Liver (tissue), 9 donors: Measurements from ENCODE around the gene ADAMTS16. TPM values are rescaled to one million over a fixed set of nuclear protein-coding genes. Genes with fewer than 3 reads are reported as not detected.

Experiments used
- DNase-seq: peaks from one replicate; pipeline ENCODE4 v3.0.0-alpha.2; 2017; ENCODE audit warnings: low spot score
- H3K27ac ChIP-seq, 2 donors: one replicate each; pipeline ENCODE4 v1.7.0; 2013; ENCODE audit warnings: inconsistent platforms in 2 of 2, low read length in 2 of 2, control low read depth in 1 of 2, low read depth in 1 of 2, mild to moderate bottlenecking in 1 of 2
- H3K27me3 ChIP-seq, 4 donors: one replicate each; pipeline versions ENCODE4 v1.6.1 to v1.7.0; 2013; ENCODE audit warnings: low read length in 3 of 4, inconsistent platforms in 1 of 4, mild to moderate bottlenecking in 1 of 4, moderate library complexity in 1 of 4; ENCODE audit not compliant: control insufficient read depth in 4 of 4, insufficient read depth in 4 of 4
- H3K36me3 ChIP-seq, 4 donors: one replicate each; pipeline versions ENCODE4 v1.6.1 to v1.7.0; 2013; ENCODE audit warnings: low read length in 3 of 4, mild to moderate bottlenecking in 3 of 4, low read depth in 1 of 4, moderate library complexity in 1 of 4; ENCODE audit not compliant: control insufficient read depth in 4 of 4, insufficient read depth in 3 of 4
- H3K4me1 ChIP-seq, 4 donors: one replicate each; pipeline versions ENCODE4 v1.6.1 to v1.7.0; 2013; ENCODE audit warnings: low read length in 3 of 4, mild to moderate bottlenecking in 3 of 4, moderate library complexity in 1 of 4; ENCODE audit not compliant: control insufficient read depth in 4 of 4, insufficient read depth in 4 of 4
- H3K4me3 ChIP-seq, 3 donors: one replicate each; pipeline versions ENCODE4 v1.6.1 to v1.7.0; 2013; ENCODE audit warnings: low read length in 3 of 3, control low read depth in 1 of 3, low read depth in 1 of 3, mild to moderate bottlenecking in 1 of 3
- H3K9ac ChIP-seq, 2 donors: one replicate each; pipeline ENCODE4 v1.7.0; 2013; ENCODE audit warnings: low read length in 2 of 2, mild to moderate bottlenecking in 2 of 2, moderate library complexity in 2 of 2, control low read depth in 1 of 2, low read depth in 1 of 2
- H3K9me3 ChIP-seq, 4 donors: one replicate each; pipeline versions ENCODE4 v1.6.1 to v1.7.0; 2013; ENCODE audit warnings: low read length in 3 of 4; ENCODE audit not compliant: control insufficient read depth in 4 of 4
- ATF3 ChIP-seq: IDR thresholded peaks from 2 replicates; pipeline ENCODE4 v1.6.1; 2016; ENCODE audit warnings: antibody characterized with exemption
- EGR1 ChIP-seq, 2 donors: IDR thresholded peaks; 2 replicates each; pipeline ENCODE4 v1.6.1; 2016 to 2018; ENCODE audit warnings: antibody characterized with exemption in 2 of 2, low read depth in 2 of 2
- GABPA ChIP-seq, 2 donors: IDR thresholded peaks in 1 of 2; conservative IDR thresholded peaks in 1 of 2; 2 replicates each; pipeline ENCODE4 v1.6.1; 2016; ENCODE audit warnings: antibody characterized with exemption in 2 of 2, mild to moderate bottlenecking in 1 of 2, moderate library complexity in 1 of 2
- HNF4A ChIP-seq, 2 donors: conservative IDR thresholded peaks; 2 replicates each; pipeline ENCODE4 v1.6.1; 2016; ENCODE audit warnings: antibody characterized with exemption in 2 of 2, mild to moderate bottlenecking in 2 of 2
- JUND ChIP-seq, 2 donors: IDR thresholded peaks; 2 replicates each; pipeline ENCODE4 v1.6.1; 2016; ENCODE audit warnings: antibody characterized with exemption in 2 of 2
- NR2F2 ChIP-seq: IDR thresholded peaks from 2 replicates; pipeline ENCODE4 v1.6.1; 2016; ENCODE audit warnings: antibody characterized with exemption
- RAD21 ChIP-seq, 2 donors: IDR thresholded peaks; 2 replicates each; pipeline ENCODE4 v1.6.1; 2016; ENCODE audit warnings: antibody characterized with exemption in 2 of 2, mild to moderate bottlenecking in 2 of 2
- REST ChIP-seq: IDR thresholded peaks from 2 replicates; pipeline ENCODE4 v1.6.1; 2016; ENCODE audit warnings: antibody characterized with exemption, mild to moderate bottlenecking
- RXRA ChIP-seq, 2 donors: IDR thresholded peaks; 2 replicates each; pipeline ENCODE4 v1.6.1; 2017 to 2018; ENCODE audit warnings: antibody characterized with exemption in 2 of 2, mild to moderate bottlenecking in 1 of 2
- SP1 ChIP-seq: IDR thresholded peaks from 2 replicates; pipeline ENCODE4 v1.6.1; 2018; ENCODE audit warnings: antibody characterized with exemption, mild to moderate bottlenecking
- TAF1 ChIP-seq: conservative IDR thresholded peaks from 2 replicates; pipeline ENCODE4 v1.6.1; 2016; ENCODE audit warnings: antibody characterized with exemption, mild to moderate bottlenecking
- YY1 ChIP-seq: IDR thresholded peaks from 2 replicates; pipeline ENCODE4 v1.6.1; 2016; ENCODE audit warnings: antibody characterized with exemption, mild to moderate bottlenecking
- ZBTB33 ChIP-seq: IDR thresholded peaks from 2 replicates; pipeline ENCODE4 v1.6.1; 2016; ENCODE audit warnings: antibody characterized with exemption
- whole genome bisulfite sequencing: extraction: QIAGEN DNeasy Blood & Tissue Kit; methylation state at CpG from one replicate; pipeline ENCODE4 v1.1.7; 2013; 5-methylcytosine and 5-hydroxymethylcytosine counted together
- polyA plus RNA-seq, 2 donors: library from polyadenylated mRNA; stranded (reverse) in 1 of 2; unstranded in 1 of 2; fragments of 200-250 nt in 1 of 2; fragments of >200 nt in 1 of 2; fragmentation: Nextera tagmentation in 1 of 2; extraction: Ambion mirVana in 1 of 2; gene quantifications; one replicate each; pipeline versions ENCODE4 v1.2.1 to v1.2.3, GENCODE V29; 2013 to 2015
- total RNA-seq, 2 donors: library from RNA; depleted of rRNA; stranded (reverse); fragments of >200 nt; gene quantifications; one replicate each; pipeline ENCODE4 v1.2.3, GENCODE V29; 2014
- TF ChIP-seq, protein P1 (sequence below): fragments of 150-350 bp; IDR thresholded peaks from 2 replicates; pipeline ENCODE4 v1.5.1; 2017; ENCODE audit warnings: improper control_type of control experiment, low read depth, low read length; ENCODE audit not compliant: missing input control
- TF ChIP-seq, protein P2 (sequence below): IDR thresholded peaks from 2 replicates; pipeline ENCODE4 v1.6.1; 2016; ENCODE audit warnings: antibody characterized with exemption
- donor health status: healthy.
- donor health status: healthy.
- donor health status: healthy.
- donor health status: healthy.
- donor health status: healthy.

Gene ADAMTS16
- total and polyA plus RNA-seq, 4 donors: under 0.01 to 0.84 TPM; not detected in 2

GRCh38 chr5:5266297-5266696 lies 126.2 kb downstream of the ADAMTS16 start (continued):
- TF ChIP-seq, protein P1, sequence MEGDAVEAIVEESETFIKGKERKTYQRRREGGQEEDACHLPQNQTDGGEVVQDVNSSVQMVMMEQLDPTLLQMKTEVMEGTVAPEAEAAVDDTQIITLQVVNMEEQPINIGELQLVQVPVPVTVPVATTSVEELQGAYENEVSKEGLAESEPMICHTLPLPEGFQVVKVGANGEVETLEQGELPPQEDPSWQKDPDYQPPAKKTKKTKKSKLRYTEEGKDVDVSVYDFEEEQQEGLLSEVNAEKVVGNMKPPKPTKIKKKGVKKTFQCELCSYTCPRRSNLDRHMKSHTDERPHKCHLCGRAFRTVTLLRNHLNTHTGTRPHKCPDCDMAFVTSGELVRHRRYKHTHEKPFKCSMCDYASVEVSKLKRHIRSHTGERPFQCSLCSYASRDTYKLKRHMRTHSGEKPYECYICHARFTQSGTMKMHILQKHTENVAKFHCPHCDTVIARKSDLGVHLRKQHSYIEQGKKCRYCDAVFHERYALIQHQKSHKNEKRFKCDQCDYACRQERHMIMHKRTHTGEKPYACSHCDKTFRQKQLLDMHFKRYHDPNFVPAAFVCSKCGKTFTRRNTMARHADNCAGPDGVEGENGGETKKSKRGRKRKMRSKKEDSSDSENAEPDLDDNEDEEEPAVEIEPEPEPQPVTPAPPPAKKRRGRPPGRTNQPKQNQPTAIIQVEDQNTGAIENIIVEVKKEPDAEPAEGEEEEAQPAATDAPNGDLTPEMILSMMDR: no peak
- no peak for TF ChIP-seq RAD21 (IDR thresholded peaks at IDR 0.05)

GRCh38 chr5:5270161-5270560 lies 130.0 kb downstream of the ADAMTS16 start:
- Histone ChIP-seq H3K9ac (no peak overlapping the region), H3K4me3 (no peak overlapping the region), H3K4me1 (peaks cover 0 to 3% (median 0%) of the 10 kb centered on the region in 4 donors), H3K27me3 (no peaks in the 10 kb centered on the region), H3K9me3 (no peaks in the 10 kb centered on the region), H3K27ac (no peak overlapping the region), H3K36me3 (no peaks in the 10 kb centered on the region)
- no peak for DNase-seq
- TF ChIP-seq YY1 (no peak), ZBTB33 (no peak), SP1 (no peak), HNF4A (conservative IDR thresholded peaks at IDR 0.05) (no peak), RAD21 (IDR thresholded peaks at IDR 0.05) (no peak), RXRA (IDR thresholded peaks at IDR 0.05) (no peak), GABPA (IDR thresholded peaks at IDR 0.05 in 1 of 2, conservative IDR thresholded peaks at IDR 0.05 in 1 of 2) (no peak), EGR1 (IDR thresholded peaks at IDR 0.05; ENCODE audit: low read depth in 2 of 2) (no peak), NR2F2 (no peak), JUND (IDR thresholded peaks at IDR 0.05) (no peak), TAF1 (no peak), ATF3 (no peak), REST (no peak)
- TF ChIP-seq, protein P1: no peak
- TF ChIP-seq, protein P2, sequence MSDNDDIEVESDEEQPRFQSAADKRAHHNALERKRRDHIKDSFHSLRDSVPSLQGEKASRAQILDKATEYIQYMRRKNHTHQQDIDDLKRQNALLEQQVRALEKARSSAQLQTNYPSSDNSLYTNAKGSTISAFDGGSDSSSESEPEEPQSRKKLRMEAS: no peak
- 91% methylated on average over 9 of the region's 9 CpGs for WGBS
